Measurements from ENCODE around the gene OR4D11. TPM values are rescaled to one million over a fixed set of nuclear protein-coding genes. Genes with fewer than 3 reads are reported as not detected.
A peak's percentile ranks its signal among the peaks of the same experiment; 100 is the strongest.
"Not testable (repeated sequence)": the region's sequence is repeated elsewhere in the genome, so short reads cannot be mapped to it uniquely, and the experiment has no call there.

The OR4D11 gene
- total and polyA plus RNA-seq, 5 donors = not detected

DNA sequence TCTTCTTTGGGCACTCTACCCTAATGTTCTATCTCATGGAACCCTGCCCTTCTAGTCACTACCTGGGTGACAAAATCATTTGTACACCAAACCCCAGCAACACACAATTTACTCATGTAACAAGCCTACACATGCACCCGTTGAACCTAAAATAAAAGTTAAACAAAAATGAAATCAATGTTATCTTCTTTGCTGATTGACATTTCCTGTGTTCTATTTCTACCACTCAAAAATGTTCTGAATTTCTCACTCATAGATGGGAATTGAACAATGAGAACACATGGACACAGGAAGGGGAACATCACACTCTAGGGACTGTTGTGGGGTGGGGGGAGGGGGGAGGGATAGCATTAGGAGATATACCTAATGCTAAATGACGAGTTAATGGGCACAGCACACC is 16.8 kb downstream of the OR4D11 start:
- ATAC-seq; DNase-seq; H3K27ac ChIP-seq (ENCODE audit: low read length); intact Hi-C loops (cut with DNase I); H3K27me3 ChIP-seq (ENCODE audit: control insufficient read depth, insufficient read depth); H3K4me3 ChIP-seq (ENCODE audit: low read length); H3K4me1 ChIP-seq (ENCODE audit: control insufficient read depth, insufficient read depth, low read length); H3K9me3 ChIP-seq (ENCODE audit: control insufficient read depth, low read length): not testable (repeated sequence)
- 40% methylated on average over 2 of the region's 2 CpGs for WGBS

DNA sequence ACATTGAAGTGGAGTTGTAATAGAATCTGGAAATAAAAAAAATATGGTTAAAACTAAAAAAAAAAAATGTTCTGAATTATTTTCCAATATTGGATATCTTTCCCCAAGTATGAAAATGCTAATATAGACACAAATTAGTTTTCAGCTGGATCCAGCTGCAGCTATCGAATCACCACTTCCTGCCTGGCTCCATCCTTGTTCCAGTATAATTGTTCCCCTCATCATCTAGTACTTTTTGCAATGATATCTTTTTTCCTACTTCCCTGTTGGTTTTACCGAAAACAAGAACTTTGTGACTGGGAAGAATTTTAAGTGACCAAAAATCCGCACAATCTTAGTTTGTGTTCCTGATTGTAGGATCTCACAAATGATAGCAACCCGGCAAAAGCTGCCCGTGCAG is 17.4 kb downstream of the OR4D11 start:
- whole genome bisulfite sequencing = 45% methylated on average over 5 of the region's 5 CpGs
- Histone ChIP-seq H3K27me3 (ENCODE audit: control insufficient read depth, insufficient read depth) (no peaks in the 10 kb centered on the region), H3K4me3 (ENCODE audit: low read length) (no peak overlapping the region), H3K27ac (ENCODE audit: low read length) (no peak overlapping the region), H3K9me3 (ENCODE audit: control insufficient read depth, low read length) (no peaks in the 10 kb centered on the region), H3K4me1 (ENCODE audit: control insufficient read depth, insufficient read depth, low read length) (no peaks in the 10 kb centered on the region)
- DNase-seq (no peak), ATAC-seq (peak in 1 of 2 donors; percentile 46)
- intact Hi-C loops (cut with DNase I) = no loop called here

DNA sequence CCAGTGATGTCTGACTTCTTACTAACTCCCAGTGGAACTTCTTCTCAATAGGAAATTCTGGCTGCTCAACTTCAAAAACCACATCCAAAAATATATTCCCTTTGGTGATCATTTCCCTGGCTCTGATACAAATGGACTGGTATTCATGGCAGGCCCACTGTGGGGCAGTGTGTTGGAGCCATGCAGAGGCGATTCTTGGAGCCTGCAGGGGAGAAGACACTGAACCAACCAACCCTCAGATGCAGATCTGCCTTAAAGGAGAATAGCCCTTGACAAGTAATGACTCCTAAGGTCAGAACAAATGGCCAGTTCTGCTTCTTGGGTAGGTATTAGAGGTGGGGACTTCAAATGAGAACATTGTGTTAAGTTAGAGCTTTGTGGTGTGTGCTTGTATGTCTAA is 20.2 kb downstream of the OR4D11 start:
- H3K27me3 ChIP-seq (ENCODE audit: control insufficient read depth, insufficient read depth) = no peaks in the 10 kb centered on the region
- DNase-seq = no peak
- H3K4me3 ChIP-seq (ENCODE audit: low read length) = no peak overlapping the region
- no peaks in the 10 kb centered on the region for H3K4me1 ChIP-seq (ENCODE audit: control insufficient read depth, insufficient read depth, low read length)
- no peaks in the 10 kb centered on the region for H3K9me3 ChIP-seq (ENCODE audit: control insufficient read depth, low read length)
- no peak for ATAC-seq
- intact Hi-C loops (cut with DNase I) = no loop called here
- H3K27ac ChIP-seq (ENCODE audit: low read length) = no peak overlapping the region
- WGBS = 17% methylated on average over 1 of the region's 1 CpG

DNA sequence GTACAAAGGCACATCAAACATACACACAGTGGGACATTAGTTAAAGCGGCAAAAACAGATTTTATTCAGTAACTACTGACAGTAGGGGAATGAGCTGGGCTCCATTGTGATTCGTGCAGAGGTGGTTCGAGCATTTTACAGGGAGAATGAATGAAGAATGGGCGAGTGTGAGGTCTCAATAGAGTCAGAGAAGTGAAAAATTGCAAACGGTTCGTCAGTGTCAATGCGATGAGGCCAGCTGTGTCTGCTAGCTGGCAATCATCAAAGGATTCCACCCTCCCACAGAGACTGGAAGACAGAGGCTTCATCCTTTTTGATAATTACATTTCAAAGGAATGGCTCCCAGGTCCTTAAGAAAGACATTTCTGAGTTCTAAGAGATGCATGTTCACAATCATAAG is 25.3 kb downstream of the OR4D11 start:
- 45% methylated on average over 7 of the region's 7 CpGs for WGBS
- Histone ChIP-seq H3K4me3 (ENCODE audit: low read length) (no peak overlapping the region), H3K27me3 (ENCODE audit: control insufficient read depth, insufficient read depth) (no peaks in the 10 kb centered on the region), H3K4me1 (ENCODE audit: control insufficient read depth, insufficient read depth, low read length) (no peaks in the 10 kb centered on the region), H3K27ac (ENCODE audit: low read length) (no peak overlapping the region), H3K9me3 (ENCODE audit: control insufficient read depth, low read length) (no peaks in the 10 kb centered on the region)
- intact Hi-C loops (cut with DNase I) = no loop called here
- DNase-seq (no peak), ATAC-seq (no peak)

DNA sequence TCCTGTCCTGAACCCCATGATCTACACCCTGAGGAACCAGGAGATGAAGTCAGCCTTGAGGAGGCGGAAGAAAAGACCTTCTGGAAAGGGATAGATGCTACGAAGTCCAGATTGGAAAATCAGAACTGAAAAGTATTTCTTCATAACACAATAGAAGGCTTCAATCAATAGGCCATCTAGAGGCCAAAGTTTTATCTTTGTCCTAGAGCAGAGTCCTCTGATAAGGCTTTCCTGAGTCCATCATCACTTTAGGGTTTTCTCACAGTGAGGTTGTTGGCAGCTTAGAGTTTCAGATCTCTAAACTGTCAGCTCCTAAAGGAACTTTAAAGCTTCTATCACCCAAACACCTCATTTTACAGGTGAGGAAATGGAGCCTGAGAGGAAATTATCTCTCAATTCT is 29.2 kb downstream of the OR4D11 start:
- WGBS = 76% methylated on average over 2 of the region's 2 CpGs
- Histone ChIP-seq H3K4me1 (ENCODE audit: control insufficient read depth, insufficient read depth, low read length) (no peaks in the 10 kb centered on the region), H3K27me3 (ENCODE audit: control insufficient read depth, insufficient read depth) (no peaks in the 10 kb centered on the region), H3K9me3 (ENCODE audit: control insufficient read depth, low read length) (no peaks in the 10 kb centered on the region), H3K4me3 (ENCODE audit: low read length) (no peak overlapping the region), H3K27ac (ENCODE audit: low read length) (no peak overlapping the region)
- no peak for ATAC-seq
- intact Hi-C loops (cut with DNase I) = no loop called here
- no peak for DNase-seq

DNA sequence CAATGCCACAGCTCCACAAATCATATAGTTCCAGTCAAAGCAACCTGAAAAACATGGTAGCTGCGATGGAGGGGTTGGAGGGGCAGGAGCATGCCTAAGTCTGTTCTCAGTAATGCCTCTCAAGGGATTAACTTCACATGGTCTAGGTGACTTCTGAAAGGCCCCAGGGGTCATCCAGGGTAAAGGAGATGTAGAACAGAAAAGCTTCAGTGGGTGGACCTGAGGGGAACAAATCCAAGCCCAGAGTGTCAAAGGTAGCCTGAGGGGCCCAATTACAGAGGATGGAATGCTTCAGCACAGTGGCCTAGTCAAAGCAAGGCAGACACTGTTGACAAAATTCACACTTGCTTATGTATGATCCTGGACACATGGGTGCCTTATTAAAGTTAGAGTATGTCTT is 31.3 kb downstream of the OR4D11 start:
- ATAC-seq = no peak
- intact Hi-C loops (cut with DNase I) = loop anchor here in 3 of 4 donors (5.0 kb wide), 2 partner anchors 143 to 148 kb away; no protein-coding TSS in a partner anchor
- no peaks in the 10 kb centered on the region for H3K9me3 ChIP-seq (ENCODE audit: control insufficient read depth, low read length)
- H3K4me3 ChIP-seq (ENCODE audit: low read length) = no peak overlapping the region
- H3K27me3 ChIP-seq (ENCODE audit: control insufficient read depth, insufficient read depth) = no peaks in the 10 kb centered on the region
- WGBS = 89% methylated on average over 1 of the region's 1 CpG
- no peaks in the 10 kb centered on the region for H3K4me1 ChIP-seq (ENCODE audit: control insufficient read depth, insufficient read depth, low read length)
- H3K27ac ChIP-seq (ENCODE audit: low read length) = no peak overlapping the region
- no peak for DNase-seq

DNA sequence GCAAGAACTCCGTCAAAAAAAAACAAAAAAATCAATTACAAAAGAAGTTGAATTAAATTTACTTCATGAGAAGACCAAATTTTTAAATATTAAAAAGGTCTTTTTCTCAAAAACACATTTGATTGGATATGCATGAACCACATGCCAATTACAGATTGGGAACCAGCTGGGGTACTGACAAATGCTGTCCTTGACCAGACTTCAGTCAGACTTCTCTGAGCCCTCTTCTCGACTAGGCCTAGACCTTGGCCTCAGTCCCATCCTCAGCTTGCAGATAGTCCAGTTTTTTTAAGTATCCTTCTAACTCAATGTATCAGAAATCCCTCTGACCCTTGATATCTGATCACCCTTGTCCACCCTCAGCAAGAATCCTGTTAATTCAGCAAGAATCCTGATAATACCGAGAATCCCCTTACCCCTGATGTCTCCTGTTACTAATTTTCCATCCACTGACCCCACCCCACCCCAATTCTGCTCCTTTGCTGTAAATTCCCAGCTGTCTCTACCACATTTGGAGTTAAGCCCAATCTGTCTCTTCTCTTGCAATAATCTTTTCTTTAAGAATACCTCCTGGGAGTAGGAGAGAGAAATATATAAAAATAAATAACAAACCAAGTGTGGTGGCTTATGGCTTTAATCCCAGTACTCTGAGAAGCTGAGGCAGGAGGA is 38.9 kb downstream of the OR4D11 start:
- no peak for ATAC-seq
- intact Hi-C loops (cut with DNase I) = no loop called here
- H3K4me3 ChIP-seq (ENCODE audit: low read length) = no peak overlapping the region
- H3K27ac ChIP-seq (ENCODE audit: low read length) = no peak overlapping the region
- WGBS = 69% methylated on average over 3 of the region's 3 CpGs
- no peaks in the 10 kb centered on the region for H3K27me3 ChIP-seq (ENCODE audit: control insufficient read depth, insufficient read depth)
- H3K9me3 ChIP-seq (ENCODE audit: control insufficient read depth, low read length) = no peaks in the 10 kb centered on the region
- no peaks in the 10 kb centered on the region for H3K4me1 ChIP-seq (ENCODE audit: control insufficient read depth, insufficient read depth, low read length)
- no peak for DNase-seq

DNA sequence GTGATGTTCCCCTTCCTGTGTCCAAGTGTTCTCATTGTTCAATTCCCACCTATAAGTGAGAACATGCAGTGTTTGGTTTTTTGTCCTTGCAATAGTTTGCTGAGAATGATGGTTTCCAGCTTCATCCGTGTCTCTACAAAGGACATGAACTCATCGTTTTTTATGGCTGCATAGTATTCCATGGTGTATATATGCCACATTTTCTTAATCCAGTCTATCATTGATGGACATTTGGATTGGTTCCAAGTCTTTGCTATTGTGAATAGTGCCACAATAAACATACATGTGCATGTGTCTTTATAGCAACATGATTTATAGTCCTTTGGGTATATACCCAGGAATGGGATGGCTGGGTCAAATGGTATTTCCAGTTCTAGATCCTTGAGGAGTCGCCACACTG is 40.3 kb downstream of the OR4D11 start:
- H3K27ac ChIP-seq (ENCODE audit: low read length); intact Hi-C loops (cut with DNase I); ATAC-seq; H3K27me3 ChIP-seq (ENCODE audit: control insufficient read depth, insufficient read depth); H3K9me3 ChIP-seq (ENCODE audit: control insufficient read depth, low read length); H3K4me1 ChIP-seq (ENCODE audit: control insufficient read depth, insufficient read depth, low read length); DNase-seq; H3K4me3 ChIP-seq (ENCODE audit: low read length): not testable (repeated sequence)
- 88% methylated on average over 3 of the region's 3 CpGs for WGBS

DNA sequence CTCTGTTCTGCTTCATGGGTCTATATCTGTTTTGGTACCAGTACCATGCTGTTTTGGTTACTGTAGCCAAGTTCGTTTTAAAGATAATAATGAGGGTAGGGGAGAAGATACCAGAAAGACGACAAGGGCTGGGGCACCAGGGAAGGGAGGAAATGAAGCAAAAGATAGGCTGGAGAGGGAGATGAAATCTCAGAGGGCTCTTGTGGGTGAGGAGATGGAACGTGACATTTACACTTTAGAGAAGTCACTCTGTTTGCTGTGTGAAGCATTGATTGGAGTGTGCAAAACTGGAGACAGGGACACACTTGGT is 41.4 kb downstream of the OR4D11 start:
- ATAC-seq (no peak), DNase-seq (no peak)
- H3K27me3 ChIP-seq (ENCODE audit: control insufficient read depth, insufficient read depth) = no peaks in the 10 kb centered on the region
- H3K4me3 ChIP-seq (ENCODE audit: low read length) = no peak overlapping the region
- intact Hi-C loops (cut with DNase I) = no loop called here
- H3K27ac ChIP-seq (ENCODE audit: low read length) = no peak overlapping the region
- H3K9me3 ChIP-seq (ENCODE audit: control insufficient read depth, low read length) = no peaks in the 10 kb centered on the region
- no peaks in the 10 kb centered on the region for H3K4me1 ChIP-seq (ENCODE audit: control insufficient read depth, insufficient read depth, low read length)
- 52% methylated on average over 3 of the region's 3 CpGs for WGBS

DNA sequence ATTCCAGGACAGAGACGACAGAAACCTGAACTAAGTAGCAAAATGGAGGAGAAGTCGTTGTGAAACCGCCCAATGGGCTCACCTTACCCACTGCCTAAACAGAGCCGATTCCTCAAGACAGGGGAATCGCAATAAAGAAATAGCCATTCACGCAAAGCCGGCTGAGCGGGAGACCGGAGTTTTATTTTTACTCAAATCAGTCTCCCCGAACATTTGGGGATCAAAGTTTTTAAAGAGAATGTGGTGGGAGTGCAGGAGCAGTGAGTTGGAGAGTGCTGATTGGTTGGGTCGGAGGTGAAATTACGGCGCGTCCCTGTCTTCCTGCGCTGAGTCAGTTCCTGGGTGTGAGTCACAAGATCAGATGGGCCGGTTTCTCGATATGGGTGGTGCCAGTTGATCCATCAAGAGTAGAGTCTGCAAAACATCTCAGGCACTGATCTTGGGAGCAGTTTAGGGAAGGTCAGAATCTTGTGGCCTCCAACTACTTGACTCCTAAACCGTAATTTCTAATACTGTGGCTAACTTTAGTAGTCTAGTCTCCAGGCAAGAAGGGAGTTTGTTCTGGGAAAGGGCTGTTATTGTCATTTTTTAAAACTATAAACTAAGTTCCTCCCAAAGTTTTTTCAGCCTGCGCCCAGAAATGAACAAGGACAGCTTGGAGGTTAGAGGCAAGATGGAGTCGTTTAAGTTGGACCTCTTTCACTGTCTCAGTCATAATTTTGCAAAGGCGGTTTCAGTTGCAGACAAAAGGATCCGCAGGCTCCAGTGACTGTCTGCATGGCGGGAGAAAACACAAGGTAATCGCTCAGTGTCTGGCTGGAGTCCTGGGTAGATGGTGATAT is 42.0 kb downstream of the OR4D11 start:
- no peaks in the 10 kb centered on the region for H3K4me1 ChIP-seq (ENCODE audit: control insufficient read depth, insufficient read depth, low read length)
- 88% methylated on average over 24 of the region's 24 CpGs for WGBS
- no peaks in the 10 kb centered on the region for H3K9me3 ChIP-seq (ENCODE audit: control insufficient read depth, low read length)
- no peak overlapping the region for H3K4me3 ChIP-seq (ENCODE audit: low read length)
- DNase-seq = peak in 1 of 3 donors; percentile 49
- no peak for ATAC-seq
- H3K27me3 ChIP-seq (ENCODE audit: control insufficient read depth, insufficient read depth) = no peaks in the 10 kb centered on the region
- H3K27ac ChIP-seq (ENCODE audit: low read length) = no peak overlapping the region
- intact Hi-C loops (cut with DNase I) = no loop called here

DNA sequence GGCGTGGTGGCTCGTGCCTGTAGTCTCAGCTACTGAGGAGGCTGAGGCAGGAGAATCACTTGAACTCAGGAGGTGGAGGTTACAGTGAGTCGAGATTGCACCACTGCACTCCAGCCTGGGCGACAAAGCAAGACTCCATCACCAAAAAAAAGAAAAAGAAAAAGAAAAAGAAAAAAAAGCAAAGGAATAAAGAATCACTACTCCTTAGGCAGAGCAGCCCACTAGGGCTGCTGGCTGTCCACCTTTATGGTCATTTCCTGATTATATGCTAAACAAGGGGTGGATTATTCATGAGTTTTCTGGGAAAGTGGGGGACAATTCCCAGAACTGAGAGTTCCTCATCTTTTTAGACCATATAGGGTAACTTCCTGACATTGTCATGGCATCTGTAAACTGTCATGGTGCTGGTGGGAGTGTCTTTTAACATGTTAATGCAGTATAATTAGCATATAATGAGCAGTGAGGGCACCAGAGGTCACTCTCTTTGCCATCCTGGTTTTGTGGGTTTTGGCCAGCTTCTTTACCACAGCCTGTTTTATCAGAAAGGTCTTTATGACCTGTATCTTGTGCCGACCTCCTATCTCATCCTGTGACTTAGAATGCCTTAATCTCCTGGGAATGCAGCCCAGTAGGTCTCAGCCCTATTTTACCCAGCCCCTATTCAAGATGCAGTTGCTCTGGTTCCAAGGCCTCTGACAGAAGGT is 44.4 kb downstream of the OR4D11 start:
- H3K4me1 ChIP-seq (ENCODE audit: control insufficient read depth, insufficient read depth, low read length); intact Hi-C loops (cut with DNase I); H3K27me3 ChIP-seq (ENCODE audit: control insufficient read depth, insufficient read depth); DNase-seq; H3K4me3 ChIP-seq (ENCODE audit: low read length); H3K27ac ChIP-seq (ENCODE audit: low read length); H3K9me3 ChIP-seq (ENCODE audit: control insufficient read depth, low read length): not testable (repeated sequence)
- peak in 1 of 2 donors; percentile 28 for ATAC-seq
- WGBS = 81% methylated on average over 5 of the region's 5 CpGs
